ENCODE measurements around the gene SLC1A6. TPM values are rescaled to one million over a fixed set of nuclear protein-coding genes. Genes with fewer than 3 reads are reported as not detected.
"Not testable (repeated sequence)": the region's sequence is repeated elsewhere in the genome, so short reads cannot be mapped to it uniquely, and the experiment has no call there.

The SLC1A6 gene
- polyA plus RNA-seq (2013, experiment 1 of 2; ENCODE audit: insufficient read length) = not detected
- 0.32 TPM for polyA plus RNA-seq (2013, experiment 2 of 2; ENCODE audit: insufficient read length)

GRCh38 chr19:14979476-14980255, at the start of gene SLC1A6:
Gene SLC1A6, minus strand, starts transcription at chr19:14979864. Its CDS starts 6,954 bp downstream, at chr19:14972910.
- no peak for DNase-seq

GRCh38 chr19:15028490-15028889, 48.8 kb upstream of the SLC1A6 start:
- no peak for DNase-seq

- DNase-seq = no peak
Measured at GRCh38 chr19:15025217-15025616, 45.6 kb upstream of the SLC1A6 start.

GRCh38 chr19:15022752-15023151, 43.1 kb upstream of the SLC1A6 start:
- DNase-seq = no peak

- no peak for DNase-seq
Measured at GRCh38 chr19:15021286-15022007, 41.8 kb upstream of the SLC1A6 start.

GRCh38 chr19:15018836-15019235, 39.2 kb upstream of the SLC1A6 start:
- DNase-seq = not testable (repeated sequence)

- peak; percentile 9 for DNase-seq
Measured at GRCh38 chr19:15015946-15016542, 36.4 kb upstream of the SLC1A6 start.

GRCh38 chr19:15014579-15014978, 34.9 kb upstream of the SLC1A6 start:
- DNase-seq = no peak

- DNase-seq = no peak
Measured at GRCh38 chr19:15010501-15011300, 31.0 kb upstream of the SLC1A6 start.

GRCh38 chr19:15008308-15008707, 28.6 kb upstream of the SLC1A6 start:
- DNase-seq = no peak

GRCh38 chr19:14997981-14998380, 18.3 kb upstream of the SLC1A6 start:
- DNase-seq = no peak

- no peak for DNase-seq
Measured at GRCh38 chr19:14992780-14993179, 13.1 kb upstream of the SLC1A6 start.

- no peak for DNase-seq
Measured at GRCh38 chr19:14985133-14985532, 5.5 kb upstream of the SLC1A6 start.

GRCh38 chr19:14978161-14978776, 1.4 kb downstream of the SLC1A6 start:
- no peak for DNase-seq

GRCh38 chr19:14977128-14977527, 2.5 kb downstream of the SLC1A6 start:
- no peak for DNase-seq

- no peak for DNase-seq
Measured at GRCh38 chr19:14974488-14974887, 5.2 kb downstream of the SLC1A6 start.

- DNase-seq = no peak
Measured at GRCh38 chr19:14972676-14973075, 7.0 kb downstream of the SLC1A6 start.

GRCh38 chr19:14971474-14971873, 8.2 kb downstream of the SLC1A6 start:
- no peak for DNase-seq

- no peak for DNase-seq
Measured at GRCh38 chr19:14968247-14968646, 11.4 kb downstream of the SLC1A6 start.

GRCh38 chr19:14961956-14962685, 17.5 kb downstream of the SLC1A6 start:
- DNase-seq = no peak

- DNase-seq = no peak
Measured at GRCh38 chr19:14959263-14959662, 20.4 kb downstream of the SLC1A6 start.

Measured in fibroblast of skin of scalp (primary cell).